ENCODE data around the gene CCK. TPM values are rescaled to one million over a fixed set of nuclear protein-coding genes. Genes with fewer than 3 reads are reported as not detected.

The CCK gene
- total and polyA plus RNA-seq, 7 donors = 0.22 to 0.31 TPM; not detected in 5

GRCh38 chr3:42247576-42248027, 18.4 kb downstream of the CCK start:
- Histone ChIP-seq H3K27me3 (ENCODE audit: insufficient read depth in 3 of 3, low read length in 2 of 3) (peaks cover 0 to 4% (median 0%) of the 10 kb centered on the region in 3 donors), H3K27ac (no peak overlapping the region)
- ATAC-seq = peak in 2 of 4 donors; percentile 46 to 56

GRCh38 chr3:42246091-42246490, 19.9 kb downstream of the CCK start:
- Histone ChIP-seq H3K27ac (no peak overlapping the region), H3K27me3 (ENCODE audit: insufficient read depth in 3 of 3, low read length in 2 of 3) (peaks cover 0 to 4% (median 0%) of the 10 kb centered on the region in 3 donors), H3K36me3 (ENCODE audit: insufficient read depth in 1 of 2, low read depth in 1 of 2) (no peaks in the 10 kb centered on the region), H3K4me1 (no peaks in the 10 kb centered on the region), H3K4me3 (no peak overlapping the region), H3K9me3 (no peaks in the 10 kb centered on the region)
- intact Hi-C loops (cut with DNase I) = loop anchor here in 1 of 2 donors (5.0 kb wide), 2 partner anchors 196 to 301 kb away; no protein-coding TSS in a partner anchor
- DNase-seq = no peak
- WGBS, 3 donors = 40 to 42% (median 40%) methylated on average over 1 of the region's 1 CpG
- TF ChIP-seq CTCF (IDR thresholded peaks at IDR 0.05) = no peak
- no peak for ATAC-seq

More at GRCh38 chr3:42247576-42248027, 18.4 kb downstream of the CCK start:
- H3K4me1 ChIP-seq = no peaks in the 10 kb centered on the region
- no peak overlapping the region for H3K4me3 ChIP-seq
- intact Hi-C loops (cut with DNase I) = loop anchor here in 1 of 2 donors (5.0 kb wide), 2 partner anchors 195 to 300 kb away; no protein-coding TSS in a partner anchor
- WGBS, 3 donors = 10 to 14% (median 12%) methylated on average over 9 of the region's 9 CpGs
- H3K9me3 ChIP-seq = no peaks in the 10 kb centered on the region
- DNase-seq = no peak
- no peaks in the 10 kb centered on the region for H3K36me3 ChIP-seq (ENCODE audit: insufficient read depth in 1 of 2, low read depth in 1 of 2)
- peak; percentile 52 for TF ChIP-seq CTCF (IDR thresholded peaks at IDR 0.05)

GRCh38 chr3:42236611-42237010, 29.4 kb downstream of the CCK start:
- intact Hi-C loops (cut with DNase I) = no loop called here

DNA sequence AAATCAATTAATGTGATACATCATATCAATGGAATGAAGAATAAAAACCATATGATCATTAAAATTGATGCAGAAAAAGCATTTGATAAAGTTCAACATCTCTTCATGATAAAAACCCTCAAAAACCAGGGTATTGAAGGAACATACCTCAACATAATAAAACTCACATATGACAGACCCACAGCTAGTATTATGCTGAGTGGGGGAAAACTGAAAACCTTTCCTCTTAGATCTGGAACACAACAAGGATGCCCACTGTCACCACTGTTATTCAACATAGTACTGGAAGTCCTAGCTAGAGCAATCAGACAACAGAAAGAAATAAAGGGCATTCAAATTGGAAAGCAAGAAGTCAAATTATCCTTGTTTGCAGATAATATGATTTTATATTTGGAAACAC, 30.5 kb downstream of the CCK start:
- no peak for TF ChIP-seq CTCF (IDR thresholded peaks at IDR 0.05)
- H3K4me1 ChIP-seq = no peaks in the 10 kb centered on the region
- no peak for DNase-seq
- intact Hi-C loops (cut with DNase I) = no loop called here
- H3K9me3 ChIP-seq = peaks cover 8% of the 10 kb centered on the region
- no peak overlapping the region for H3K4me3 ChIP-seq
- no peak overlapping the region for H3K27ac ChIP-seq
- no peak for ATAC-seq
- no peaks in the 10 kb centered on the region for H3K36me3 ChIP-seq (ENCODE audit: insufficient read depth in 1 of 2, low read depth in 1 of 2)
- peaks cover 0 to 6% (median 2%) of the 10 kb centered on the region in 3 donors for H3K27me3 ChIP-seq (ENCODE audit: insufficient read depth in 3 of 3, low read length in 2 of 3)

More at GRCh38 chr3:42236611-42237010, 29.4 kb downstream of the CCK start:
- Histone ChIP-seq H3K36me3 (ENCODE audit: insufficient read depth in 1 of 2, low read depth in 1 of 2) (no peaks in the 10 kb centered on the region), H3K27ac (no peak overlapping the region), H3K9me3 (peaks cover 8% of the 10 kb centered on the region), H3K27me3 (ENCODE audit: insufficient read depth in 3 of 3, low read length in 2 of 3) (peaks cover 0 to 6% (median 2%) of the 10 kb centered on the region in 3 donors), H3K4me3 (no peak overlapping the region), H3K4me1 (no peaks in the 10 kb centered on the region)
- DNase-seq (no peak), ATAC-seq (no peak)
- TF ChIP-seq CTCF (IDR thresholded peaks at IDR 0.05) = no peak
- 90 to 95% (median 91%) methylated on average over 2 of the region's 2 CpGs for WGBS, 3 donors

GRCh38 chr3:42230860-42231259, 35.1 kb downstream of the CCK start:
- Histone ChIP-seq H3K27me3 (ENCODE audit: insufficient read depth in 3 of 3, low read length in 2 of 3) (peaks cover 0 to 6% (median 0%) of the 10 kb centered on the region in 3 donors), H3K9me3 (no peaks in the 10 kb centered on the region), H3K4me1 (no peaks in the 10 kb centered on the region), H3K36me3 (ENCODE audit: insufficient read depth in 1 of 2, low read depth in 1 of 2) (no peaks in the 10 kb centered on the region), H3K27ac (no peak overlapping the region), H3K4me3 (no peak overlapping the region)
- 78 to 90% (median 80%) methylated on average over 5 of the region's 5 CpGs for WGBS, 3 donors
- TF ChIP-seq CTCF (IDR thresholded peaks at IDR 0.05) = no peak
- no peak for DNase-seq
- intact Hi-C loops (cut with DNase I) = loop anchor here (2.0 to 5.0 kb wide), 2 partner anchors 212 to 311 kb away; no protein-coding TSS in a partner anchor
- ATAC-seq = no peak
